ENCODE results near the gene DERL2. TPM values are rescaled to one million over a fixed set of nuclear protein-coding genes. Genes with fewer than 3 reads are reported as not detected.

The DERL2 gene
- total and polyA plus RNA-seq, 9 of the 15 experiments (the other 6 are each of a cell fraction or from before 2014, with no cell fraction given), result 11.5 to 105 (median 30.7) TPM

GRCh38 chr17:5488752-5489151 lies 2.8 kb upstream of the DERL2 start:
- Histone ChIP-seq H3K9me3 (replicated peaks; ENCODE audit: control insufficient read depth, insufficient read depth, low read depth, low read length) (no peaks in the 10 kb centered on the region), H3K4me2 (ENCODE audit: insufficient read depth, low read length) (no peak overlapping the region), H3K27ac (ENCODE audit: extremely low read depth, low read depth, low read length) (no peak overlapping the region), H3K36me3 (ENCODE audit: control insufficient read depth, insufficient read depth, low read length) (peaks cover 43% of the 10 kb centered on the region), H3K9ac (ENCODE audit: insufficient read depth in 1 of 2, low read depth in 2 of 2, low read length in 2 of 2) (no peak overlapping the region), H3K79me2 (ENCODE audit: control insufficient read depth, insufficient read depth, low read length) (peaks cover 52% of the 10 kb centered on the region), H3K9me1 (ENCODE audit: control insufficient read depth, insufficient read depth, low read length) (no peaks in the 10 kb centered on the region), H4K20me1 (replicated peaks; ENCODE audit: control insufficient read depth, insufficient read depth, low read length) (no peaks in the 10 kb centered on the region), H3K4me3 (no peak overlapping the region), H3K27me3 (ENCODE audit: control insufficient read depth in 2 of 2, insufficient read depth in 2 of 2, low read length in 2 of 2) (no peaks in the 10 kb centered on the region), H2AFZ (ENCODE audit: low read depth, low read length) (no peak overlapping the region), H3K4me1 (replicated peaks in 1 of 2; ENCODE audit: control insufficient read depth in 2 of 2, insufficient read depth in 2 of 2, low read length in 2 of 2) (peaks cover 5 to 8% of the 10 kb centered on the region in 2 experiments; a peak in 2 of 5 replicates)
- CTCF ChIA-PET (ENCODE audit: low intra/inter-chr PET ratio), result no interaction called here
- FAIRE-seq (no peak), DNase-seq (ENCODE audit: extremely low read depth in 1 of 4, low spot score in 3 of 4) (no peak), ATAC-seq (no peak)
- intact Hi-C loops (cut with micrococcal nuclease) (no loop called here), in situ Hi-C loops (cut with MboI) (no loop called here)
- POLR2A ChIA-PET, result no interaction called here
- TF ChIP-seq MTA1 (IDR thresholded peaks at IDR 0.05; ENCODE audit: borderline replicate concordance) (no peak), PHTF2 (CRISPR knock-in tag; IDR thresholded peaks at IDR 0.05) (no peak), SRSF1 (IDR thresholded peaks at IDR 0.05; ENCODE audit: low read depth, low read length) (no peak), HMBOX1 (IDR thresholded peaks at IDR 0.05) (no peak), GTF2B (IDR thresholded peaks at IDR 0.05; ENCODE audit: extremely low read depth, insufficient read length) (no peak), TFAM (CRISPR knock-in tag; conservative IDR thresholded peaks at IDR 0.05) (no peak), CXXC5 (CRISPR knock-in tag; IDR thresholded peaks at IDR 0.05) (no peak), CHCHD3 (CRISPR knock-in tag; IDR thresholded peaks at IDR 0.05) (no peak), BCLAF1 (IDR thresholded peaks at IDR 0.05; ENCODE audit: borderline replicate concordance in 1 of 2, control insufficient read depth in 1 of 2, low read depth in 2 of 2, low read length in 1 of 2) (no peak), ETV6 (IDR thresholded peaks at IDR 0.05; ENCODE audit: borderline replicate concordance in 1 of 2, low read depth in 2 of 2, low read length in 1 of 2) (no peak), ETV6 (CRISPR knock-in tag; IDR thresholded peaks at IDR 0.05; ENCODE audit: borderline replicate concordance) (no peak), KLF1 (tag; IDR thresholded peaks at IDR 0.05) (no peak), EWSR1 (IDR thresholded peaks at IDR 0.05; ENCODE audit: borderline replicate concordance, low read depth, partially characterized antibody) (no peak), ZNF282 (CRISPR knock-in tag; IDR thresholded peaks at IDR 0.05) (no peak), ZNF311 (CRISPR knock-in tag; IDR thresholded peaks at IDR 0.05) (no peak), ZNF655 (CRISPR knock-in tag; IDR thresholded peaks at IDR 0.05) (no peak), ZSCAN29 (IDR thresholded peaks at IDR 0.05) (no peak), TGIF2 (CRISPR knock-in tag; IDR thresholded peaks at IDR 0.05) (no peak), HDAC2 (IDR thresholded peaks at IDR 0.05) (no peak)
- no TSS peak for BruUV-seq (replicated peaks)
- 90% methylated on average over 8 of the region's 8 CpGs for whole genome bisulfite sequencing (ENCODE audit: insufficient coverage, low coverage, missing lambda C conversion rate)
